ENCODE measurements around the gene GDF2.

GDF2 gene

DNA sequence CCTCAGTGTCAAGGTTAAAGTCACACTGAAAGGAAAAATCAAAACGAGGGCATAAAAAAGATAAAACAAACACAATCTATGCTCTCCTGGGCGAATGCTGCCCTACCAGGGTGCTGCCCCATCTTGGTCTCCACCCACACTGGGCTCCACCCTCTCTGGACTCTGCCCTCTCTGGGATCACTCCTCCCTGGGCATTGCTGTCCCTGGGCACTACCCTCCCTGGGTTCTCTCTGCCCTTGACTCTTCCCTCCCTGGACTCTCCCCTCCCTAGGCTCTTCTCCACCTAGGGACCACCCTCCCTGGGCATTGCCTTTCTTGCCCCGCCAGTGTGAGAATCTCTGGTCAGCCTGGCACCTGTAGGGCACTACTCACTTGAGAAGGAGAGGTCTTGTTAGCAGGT is 8.6 kb downstream of the GDF2 start:
- Histone ChIP-seq H3K27ac (ENCODE audit: low read depth, low read length, poor library complexity, severe bottlenecking) (no peak overlapping the region), H3K4me1 (ENCODE audit: insufficient read depth, low read length, severe bottlenecking) (no peaks in the 10 kb centered on the region), H4K20me1 (ENCODE audit: insufficient read depth, low read length) (no peaks in the 10 kb centered on the region), H3K79me2 (ENCODE audit: insufficient read depth, low read length) (no peaks in the 10 kb centered on the region), H3K27me3 (ENCODE audit: insufficient read depth, low read length) (no peaks in the 10 kb centered on the region), H3K9ac (ENCODE audit: low read length) (no peak overlapping the region), H3K9me3 (ENCODE audit: low read length) (no peaks in the 10 kb centered on the region), H2AFZ (ENCODE audit: low read length) (no peak overlapping the region), H3K4me3 (ENCODE audit: low read depth, low read length, poor library complexity, severe bottlenecking) (no peak overlapping the region), H3K4me2 (ENCODE audit: low read length) (no peak overlapping the region), H3K36me3 (ENCODE audit: insufficient read depth, low read length) (no peaks in the 10 kb centered on the region), H3K9me2 (ENCODE audit: low read depth, low read length) (no peaks in the 10 kb centered on the region), H3F3A (ENCODE audit: insufficient read depth, low read length) (no peaks in the 10 kb centered on the region)
- TF ChIP-seq EZH2 (IDR thresholded peaks at IDR 0.05; ENCODE audit: borderline replicate concordance, low read length), result no peak
- TF ChIP-seq, protein P1, sequence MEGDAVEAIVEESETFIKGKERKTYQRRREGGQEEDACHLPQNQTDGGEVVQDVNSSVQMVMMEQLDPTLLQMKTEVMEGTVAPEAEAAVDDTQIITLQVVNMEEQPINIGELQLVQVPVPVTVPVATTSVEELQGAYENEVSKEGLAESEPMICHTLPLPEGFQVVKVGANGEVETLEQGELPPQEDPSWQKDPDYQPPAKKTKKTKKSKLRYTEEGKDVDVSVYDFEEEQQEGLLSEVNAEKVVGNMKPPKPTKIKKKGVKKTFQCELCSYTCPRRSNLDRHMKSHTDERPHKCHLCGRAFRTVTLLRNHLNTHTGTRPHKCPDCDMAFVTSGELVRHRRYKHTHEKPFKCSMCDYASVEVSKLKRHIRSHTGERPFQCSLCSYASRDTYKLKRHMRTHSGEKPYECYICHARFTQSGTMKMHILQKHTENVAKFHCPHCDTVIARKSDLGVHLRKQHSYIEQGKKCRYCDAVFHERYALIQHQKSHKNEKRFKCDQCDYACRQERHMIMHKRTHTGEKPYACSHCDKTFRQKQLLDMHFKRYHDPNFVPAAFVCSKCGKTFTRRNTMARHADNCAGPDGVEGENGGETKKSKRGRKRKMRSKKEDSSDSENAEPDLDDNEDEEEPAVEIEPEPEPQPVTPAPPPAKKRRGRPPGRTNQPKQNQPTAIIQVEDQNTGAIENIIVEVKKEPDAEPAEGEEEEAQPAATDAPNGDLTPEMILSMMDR (IDR thresholded peaks at IDR 0.05; ENCODE audit: low read length), result no peak

DNA sequence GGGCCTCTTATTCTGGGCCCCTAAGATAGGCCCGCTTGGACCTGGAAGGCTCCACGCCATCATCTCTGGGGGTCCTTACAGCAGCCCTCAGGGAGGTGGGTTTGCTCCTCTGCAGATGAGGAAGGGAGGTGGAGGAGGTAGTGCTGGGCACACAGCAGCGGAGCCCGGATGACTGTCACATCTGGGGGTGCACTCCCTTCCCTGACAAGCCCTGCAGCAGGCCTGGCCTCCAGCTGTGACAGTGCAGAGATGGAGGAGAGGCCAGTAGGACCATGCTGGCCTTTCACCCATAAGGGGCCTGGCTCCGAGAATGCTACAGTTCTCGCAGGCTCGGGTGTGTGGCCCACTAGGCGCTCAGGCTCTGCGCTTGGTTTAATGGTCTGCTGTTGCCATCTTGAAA is 9.2 kb downstream of the GDF2 start:
- no peak overlapping the region for H2AFZ ChIP-seq (ENCODE audit: low read length)
- H3K9me2 ChIP-seq (ENCODE audit: low read depth, low read length), result no peaks in the 10 kb centered on the region
- H3K9ac ChIP-seq (ENCODE audit: low read length), result no peak overlapping the region
- H3K4me1 ChIP-seq (ENCODE audit: insufficient read depth, low read length, severe bottlenecking), result no peaks in the 10 kb centered on the region
- no peaks in the 10 kb centered on the region for H3K9me3 ChIP-seq (ENCODE audit: low read length)
- no peak overlapping the region for H3K4me2 ChIP-seq (ENCODE audit: low read length)
- H3K36me3 ChIP-seq (ENCODE audit: insufficient read depth, low read length), result no peaks in the 10 kb centered on the region
- no peaks in the 10 kb centered on the region for H4K20me1 ChIP-seq (ENCODE audit: insufficient read depth, low read length)
- H3K4me3 ChIP-seq (ENCODE audit: low read depth, low read length, poor library complexity, severe bottlenecking), result no peak overlapping the region
- TF ChIP-seq, protein P1 (IDR thresholded peaks at IDR 0.05; ENCODE audit: low read length), result no peak
- TF ChIP-seq EZH2 (IDR thresholded peaks at IDR 0.05; ENCODE audit: borderline replicate concordance, low read length), result no peak
- no peaks in the 10 kb centered on the region for H3K79me2 ChIP-seq (ENCODE audit: insufficient read depth, low read length)
- no peaks in the 10 kb centered on the region for H3K27me3 ChIP-seq (ENCODE audit: insufficient read depth, low read length)
- H3F3A ChIP-seq (ENCODE audit: insufficient read depth, low read length), result no peaks in the 10 kb centered on the region
- H3K27ac ChIP-seq (ENCODE audit: low read depth, low read length, poor library complexity, severe bottlenecking), result no peak overlapping the region

DNA sequence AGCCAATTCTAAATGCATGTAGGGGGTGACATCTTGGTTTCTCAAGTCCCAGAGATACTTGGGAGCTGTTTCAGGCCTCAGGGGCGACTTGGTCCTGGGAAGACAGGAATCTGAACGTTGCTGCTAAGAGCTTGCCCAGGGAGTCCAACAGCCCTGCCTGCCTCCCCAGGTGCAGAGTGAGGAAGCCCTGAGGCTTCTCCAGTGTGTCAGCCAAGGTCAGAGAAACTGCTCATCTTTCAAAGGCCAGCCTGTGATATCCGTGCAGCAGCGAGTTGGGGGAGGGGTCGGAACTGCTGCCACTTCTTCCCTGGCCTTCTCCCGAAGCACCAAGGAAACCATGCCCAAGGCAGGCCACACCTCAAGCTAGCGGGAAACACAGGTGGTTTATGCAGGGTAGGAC is 9.7 kb downstream of the GDF2 start:
- H3K36me3 ChIP-seq (ENCODE audit: insufficient read depth, low read length), result no peaks in the 10 kb centered on the region
- no peaks in the 10 kb centered on the region for H4K20me1 ChIP-seq (ENCODE audit: insufficient read depth, low read length)
- no peak overlapping the region for H2AFZ ChIP-seq (ENCODE audit: low read length)
- H3F3A ChIP-seq (ENCODE audit: insufficient read depth, low read length), result no peaks in the 10 kb centered on the region
- H3K9ac ChIP-seq (ENCODE audit: low read length), result no peak overlapping the region
- TF ChIP-seq, protein P1 (IDR thresholded peaks at IDR 0.05; ENCODE audit: low read length), result no peak
- TF ChIP-seq EZH2 (IDR thresholded peaks at IDR 0.05; ENCODE audit: borderline replicate concordance, low read length), result no peak
- no peak overlapping the region for H3K4me2 ChIP-seq (ENCODE audit: low read length)
- H3K9me3 ChIP-seq (ENCODE audit: low read length), result no peaks in the 10 kb centered on the region
- 0 out of 2 replicates have a peak, but pooled peaks cover under 1% of the 10 kb centered on the region for H3K27me3 ChIP-seq (ENCODE audit: insufficient read depth, low read length)
- H3K9me2 ChIP-seq (ENCODE audit: low read depth, low read length), result no peaks in the 10 kb centered on the region
- no peaks in the 10 kb centered on the region for H3K4me1 ChIP-seq (ENCODE audit: insufficient read depth, low read length, severe bottlenecking)
- no peak overlapping the region for H3K4me3 ChIP-seq (ENCODE audit: low read depth, low read length, poor library complexity, severe bottlenecking)
- H3K27ac ChIP-seq (ENCODE audit: low read depth, low read length, poor library complexity, severe bottlenecking), result no peak overlapping the region
- H3K79me2 ChIP-seq (ENCODE audit: insufficient read depth, low read length), result no peaks in the 10 kb centered on the region
